K562 (cell line): Measurements from ENCODE around the gene MSANTD1. TPM values are rescaled to one million over a fixed set of nuclear protein-coding genes. Genes with fewer than 3 reads are reported as not detected.

Source experiments
- ELF1 ChIP-seq: fragments of 200-800 bp; sonication (Bioruptor generic); IDR thresholded peaks from 2 replicates; pipeline ENCODE4 v1.6.1; 2016; ENCODE audit warnings: missing genetic modification characterization, missing compliant biosample characterization
- FOXP1 ChIP-seq: sonication (generic); formaldehyde crosslinking; IDR thresholded peaks from 2 replicates; pipeline ENCODE4 v1.8.0; 2022; ENCODE audit warnings: mild to moderate bottlenecking, missing genetic modification reagents
- JUN ChIP-seq, 2 experiments: sonication (generic) in 1 of 2; formaldehyde crosslinking in 1 of 2; IDR thresholded peaks; 2 replicates each; pipeline versions ENCODE4 v1.6.1 to v1.8.0; 2012 to 2022; ENCODE audit warnings: borderline replicate concordance in 2 of 2, mild to moderate bottlenecking in 2 of 2, improper control_type of control experiment in 1 of 2, low read depth in 1 of 2, low read length in 1 of 2, missing genetic modification reagents in 1 of 2
- KAT7 ChIP-seq: sonication (generic); formaldehyde crosslinking; IDR thresholded peaks from 2 replicates; pipeline ENCODE4 v1.8.0; 2022; ENCODE audit warnings: missing genetic modification reagents, mild to moderate bottlenecking, borderline replicate concordance
- NFRKB ChIP-seq: fragments of 450-650 bp; IDR thresholded peaks from 2 replicates; pipeline ENCODE4 v1.6.1; 2016; ENCODE audit warnings: low read depth
- NR1H2 ChIP-seq: sonication (generic); formaldehyde crosslinking; IDR thresholded peaks from 2 replicates; pipeline ENCODE4 v1.4.0; 2020; ENCODE audit warnings: mild to moderate bottlenecking, missing genetic modification reagents
- NUFIP1 ChIP-seq: fragments of 450-650 bp; IDR thresholded peaks from 2 replicates; pipeline ENCODE4 v1.6.1; 2018; ENCODE audit not compliant: partially characterized antibody
- RBM22 ChIP-seq: fragments of 200-400 bp; formaldehyde crosslinking; IDR thresholded peaks from 2 replicates; pipeline ENCODE4 v1.6.1; 2018; ENCODE audit warnings: low read length, low read depth; ENCODE audit not compliant: poor library complexity, severe bottlenecking
- SMAD3 ChIP-seq: fragments of 450-650 bp; formaldehyde crosslinking; conservative IDR thresholded peaks from 2 replicates; pipeline ENCODE4 v1.4.0; 2020; ENCODE audit warnings: mild to moderate bottlenecking
- SP2 ChIP-seq: IDR thresholded peaks from 2 replicates; pipeline ENCODE4 v1.6.1; 2011; ENCODE audit warnings: mild to moderate bottlenecking, low read depth, low read length, moderate library complexity; ENCODE audit not compliant: poor library complexity, severe bottlenecking; ENCODE audit errors: extremely low read depth
- SUPT5H ChIP-seq: fragments of 450-650 bp; IDR thresholded peaks from 2 replicates; pipeline ENCODE4 v1.6.1; 2016
- ZBTB17 ChIP-seq: fragments of 450-650 bp; formaldehyde crosslinking; IDR thresholded peaks from 2 replicates; pipeline ENCODE4 v1.4.0; 2020; ENCODE audit warnings: mild to moderate bottlenecking
- ZNF583 ChIP-seq: fragments of 250-450 bp; sonication (Bioruptor Pico); IDR thresholded peaks from 2 replicates; pipeline ENCODE4 v1.4.0; 2020
- ZNF778 ChIP-seq: fragments of 450-650 bp; formaldehyde crosslinking; IDR thresholded peaks from 2 replicates; pipeline ENCODE4 v1.4.0; 2020; ENCODE audit warnings: mild to moderate bottlenecking, moderate library complexity
- polyA plus RNA-seq, 8 experiments: library from polyadenylated mRNA; depleted of rRNA in 4 of 8; stranded (reverse) in 5 of 8; unstranded in 3 of 8; fragments of >200 nt; fragmentation: Nextera tagmentation in 2 of 8; fragmentation: Illumina TruSeq in 1 of 8; extraction: Ambion mirVana in 2 of 8; extraction: Trizol in 1 of 8; gene quantifications; 2 replicates each; pipeline versions ENCODE4 v1.2.1 to v1.2.3, GENCODE V29; 2011 to 2014; ENCODE audit warnings: inconsistent platforms in 1 of 8, missing spikeins in 1 of 8
- total RNA-seq, 7 experiments: library from RNA; depleted of rRNA in 6 of 7; stranded (reverse); fragments of >200 nt in 6 of 7; fragmentation: Illumina TruSeq in 2 of 7; extraction: Trizol in 2 of 7; gene quantifications; 2 replicates each; pipeline versions ENCODE4 v1.2.1 to v1.2.3, GENCODE V29; 2011 to 2021; ENCODE audit warnings: low replicate concordance in 1 of 7
- TF ChIP-seq, protein P1 (sequence below): fragments of 450-650 bp; IDR thresholded peaks from 2 replicates; pipeline ENCODE4 v1.7.0; 2016; ENCODE audit warnings: borderline replicate concordance
- TF ChIP-seq, protein P2 (sequence below): fragments of 250-450 bp; sonication (Bioruptor Pico); IDR thresholded peaks from 2 replicates; pipeline ENCODE4 v1.8.0; 2021; ENCODE audit warnings: borderline replicate concordance, mild to moderate bottlenecking, moderate library complexity; ENCODE audit not compliant: poor library complexity, severe bottlenecking
- TF ChIP-seq, protein P3 (sequence below): sonication (generic); formaldehyde crosslinking; IDR thresholded peaks from 2 replicates; pipeline ENCODE4 v1.8.0; 2022; ENCODE audit warnings: mild to moderate bottlenecking, missing genetic modification reagents
- TF ChIP-seq, protein P4 (sequence below): fragments of 450-650 bp; formaldehyde crosslinking; conservative IDR thresholded peaks from 2 replicates; pipeline ENCODE4 v1.4.0; 2022; ENCODE audit warnings: mild to moderate bottlenecking, missing genetic modification characterization
- TF ChIP-seq, protein P5 (sequence below): fragments of 450-650 bp; IDR thresholded peaks from 2 replicates; pipeline ENCODE4 v1.6.1; 2018; ENCODE audit warnings: mild to moderate bottlenecking, low read depth; ENCODE audit not compliant: partially characterized antibody

MSANTD1 gene
- total and polyA plus RNA-seq, 9 of the 15 experiments (the other 6 are each of a cell fraction or from before 2014, with no cell fraction given) = 0.04 to 0.09 (median 0.07) TPM; not detected in 6

DNA sequence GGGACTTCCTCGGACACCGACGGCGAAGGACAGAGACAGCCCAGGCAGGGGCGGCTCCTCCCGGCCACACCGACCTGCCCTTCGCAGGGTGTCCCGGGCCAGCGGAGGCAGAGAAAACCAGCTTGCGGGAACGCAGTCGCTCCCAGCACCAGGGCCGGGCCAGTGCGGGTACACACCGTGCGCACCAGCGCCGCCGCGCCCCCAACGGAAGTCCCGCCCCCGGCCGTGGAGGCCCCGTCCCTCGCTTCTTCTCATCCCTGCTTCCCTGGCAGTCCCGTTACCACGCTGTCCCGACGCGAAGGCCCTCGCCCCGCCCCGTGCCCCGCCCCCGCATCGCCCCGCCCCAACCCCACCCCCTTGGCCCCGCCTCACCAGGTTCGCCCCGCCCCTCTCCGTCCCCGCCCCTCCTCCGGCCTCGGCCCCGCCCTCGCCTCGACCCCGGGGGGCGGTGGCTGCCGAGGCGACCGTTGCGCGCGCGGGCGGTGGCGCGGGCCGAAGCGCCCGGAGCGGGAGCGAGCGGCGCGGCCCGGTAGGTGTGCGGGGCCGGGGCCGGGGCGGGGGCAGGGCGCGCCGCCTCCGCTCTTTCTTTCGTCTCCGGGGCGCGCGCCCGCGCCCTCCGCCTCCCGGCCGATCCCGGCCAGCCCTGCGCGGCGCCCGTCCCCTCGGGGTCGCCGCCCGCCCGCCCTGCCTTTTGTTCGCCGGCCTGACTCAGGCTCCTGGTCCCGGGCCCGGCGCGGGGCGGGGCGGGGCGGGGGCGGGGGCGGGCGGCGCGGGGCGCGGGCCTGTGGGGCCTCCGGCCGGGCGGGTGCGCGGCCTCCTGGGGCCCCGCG, 43.8 kb downstream of the MSANTD1 start, which contains the start of gene RGS12 (continued):
- TF ChIP-seq, protein P1, sequence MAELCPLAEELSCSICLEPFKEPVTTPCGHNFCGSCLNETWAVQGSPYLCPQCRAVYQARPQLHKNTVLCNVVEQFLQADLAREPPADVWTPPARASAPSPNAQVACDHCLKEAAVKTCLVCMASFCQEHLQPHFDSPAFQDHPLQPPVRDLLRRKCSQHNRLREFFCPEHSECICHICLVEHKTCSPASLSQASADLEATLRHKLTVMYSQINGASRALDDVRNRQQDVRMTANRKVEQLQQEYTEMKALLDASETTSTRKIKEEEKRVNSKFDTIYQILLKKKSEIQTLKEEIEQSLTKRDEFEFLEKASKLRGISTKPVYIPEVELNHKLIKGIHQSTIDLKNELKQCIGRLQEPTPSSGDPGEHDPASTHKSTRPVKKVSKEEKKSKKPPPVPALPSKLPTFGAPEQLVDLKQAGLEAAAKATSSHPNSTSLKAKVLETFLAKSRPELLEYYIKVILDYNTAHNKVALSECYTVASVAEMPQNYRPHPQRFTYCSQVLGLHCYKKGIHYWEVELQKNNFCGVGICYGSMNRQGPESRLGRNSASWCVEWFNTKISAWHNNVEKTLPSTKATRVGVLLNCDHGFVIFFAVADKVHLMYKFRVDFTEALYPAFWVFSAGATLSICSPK = no peak
- TF ChIP-seq JUN (IDR thresholded peaks at IDR 0.05; ENCODE audit: borderline replicate concordance, low read depth, low read length) (no peak), JUN (CRISPR knock-in tag; IDR thresholded peaks at IDR 0.05; ENCODE audit: borderline replicate concordance) (no peak), NR1H2 (CRISPR knock-in tag) (no peak), ZBTB17 (CRISPR knock-in tag) (0 out of 2 replicates have a peak, but pooled peaks have one; percentile 35), ZNF778 (CRISPR knock-in tag) (no peak), SP2 (no peak), SMAD3 (CRISPR knock-in tag) (no peak), KAT7 (CRISPR knock-in tag) (no peak), FOXP1 (CRISPR knock-in tag) (0 out of 2 replicates have a peak, but pooled peaks have one; percentile 42), NFRKB (no peak), NUFIP1 (no peak), RBM22 (no peak), ELF1 (tag) (no peak), SUPT5H (no peak), ZNF583 (CRISPR knock-in tag) (0 out of 2 replicates have a peak, but pooled peaks have one; percentile 43)
- TF ChIP-seq, protein P2, sequence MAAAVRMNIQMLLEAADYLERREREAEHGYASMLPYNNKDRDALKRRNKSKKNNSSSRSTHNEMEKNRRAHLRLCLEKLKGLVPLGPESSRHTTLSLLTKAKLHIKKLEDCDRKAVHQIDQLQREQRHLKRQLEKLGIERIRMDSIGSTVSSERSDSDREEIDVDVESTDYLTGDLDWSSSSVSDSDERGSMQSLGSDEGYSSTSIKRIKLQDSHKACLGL (CRISPR knock-in tag) = no peak
- TF ChIP-seq, protein P3, sequence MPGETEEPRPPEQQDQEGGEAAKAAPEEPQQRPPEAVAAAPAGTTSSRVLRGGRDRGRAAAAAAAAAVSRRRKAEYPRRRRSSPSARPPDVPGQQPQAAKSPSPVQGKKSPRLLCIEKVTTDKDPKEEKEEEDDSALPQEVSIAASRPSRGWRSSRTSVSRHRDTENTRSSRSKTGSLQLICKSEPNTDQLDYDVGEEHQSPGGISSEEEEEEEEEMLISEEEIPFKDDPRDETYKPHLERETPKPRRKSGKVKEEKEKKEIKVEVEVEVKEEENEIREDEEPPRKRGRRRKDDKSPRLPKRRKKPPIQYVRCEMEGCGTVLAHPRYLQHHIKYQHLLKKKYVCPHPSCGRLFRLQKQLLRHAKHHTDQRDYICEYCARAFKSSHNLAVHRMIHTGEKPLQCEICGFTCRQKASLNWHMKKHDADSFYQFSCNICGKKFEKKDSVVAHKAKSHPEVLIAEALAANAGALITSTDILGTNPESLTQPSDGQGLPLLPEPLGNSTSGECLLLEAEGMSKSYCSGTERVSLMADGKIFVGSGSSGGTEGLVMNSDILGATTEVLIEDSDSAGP (CRISPR knock-in tag) = no peak
- TF ChIP-seq, protein P4, sequence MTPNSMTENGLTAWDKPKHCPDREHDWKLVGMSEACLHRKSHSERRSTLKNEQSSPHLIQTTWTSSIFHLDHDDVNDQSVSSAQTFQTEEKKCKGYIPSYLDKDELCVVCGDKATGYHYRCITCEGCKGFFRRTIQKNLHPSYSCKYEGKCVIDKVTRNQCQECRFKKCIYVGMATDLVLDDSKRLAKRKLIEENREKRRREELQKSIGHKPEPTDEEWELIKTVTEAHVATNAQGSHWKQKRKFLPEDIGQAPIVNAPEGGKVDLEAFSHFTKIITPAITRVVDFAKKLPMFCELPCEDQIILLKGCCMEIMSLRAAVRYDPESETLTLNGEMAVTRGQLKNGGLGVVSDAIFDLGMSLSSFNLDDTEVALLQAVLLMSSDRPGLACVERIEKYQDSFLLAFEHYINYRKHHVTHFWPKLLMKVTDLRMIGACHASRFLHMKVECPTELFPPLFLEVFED (CRISPR knock-in tag) = no peak
- TF ChIP-seq, protein P5, sequence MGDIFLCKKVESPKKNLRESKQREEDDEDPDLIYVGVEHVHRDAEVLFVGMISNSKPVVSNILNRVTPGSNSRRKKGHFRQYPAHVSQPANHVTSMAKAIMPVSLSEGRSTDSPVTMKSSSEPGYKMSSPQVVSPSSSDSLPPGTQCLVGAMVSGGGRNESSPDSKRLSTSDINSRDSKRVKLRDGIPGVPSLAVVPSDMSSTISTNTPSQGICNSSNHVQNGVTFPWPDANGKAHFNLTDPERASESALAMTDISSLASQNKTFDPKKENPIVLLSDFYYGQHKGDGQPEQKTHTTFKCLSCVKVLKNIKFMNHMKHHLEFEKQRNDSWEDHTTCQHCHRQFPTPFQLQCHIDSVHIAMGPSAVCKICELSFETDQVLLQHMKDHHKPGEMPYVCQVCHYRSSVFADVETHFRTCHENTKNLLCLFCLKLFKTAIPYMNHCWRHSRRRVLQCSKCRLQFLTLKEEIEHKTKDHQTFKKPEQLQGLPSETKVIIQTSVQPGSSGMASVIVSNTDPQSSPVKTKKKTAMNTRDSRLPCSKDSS = no peak
